ENCODE results near the gene KIF12.

The KIF12 gene

DNA sequence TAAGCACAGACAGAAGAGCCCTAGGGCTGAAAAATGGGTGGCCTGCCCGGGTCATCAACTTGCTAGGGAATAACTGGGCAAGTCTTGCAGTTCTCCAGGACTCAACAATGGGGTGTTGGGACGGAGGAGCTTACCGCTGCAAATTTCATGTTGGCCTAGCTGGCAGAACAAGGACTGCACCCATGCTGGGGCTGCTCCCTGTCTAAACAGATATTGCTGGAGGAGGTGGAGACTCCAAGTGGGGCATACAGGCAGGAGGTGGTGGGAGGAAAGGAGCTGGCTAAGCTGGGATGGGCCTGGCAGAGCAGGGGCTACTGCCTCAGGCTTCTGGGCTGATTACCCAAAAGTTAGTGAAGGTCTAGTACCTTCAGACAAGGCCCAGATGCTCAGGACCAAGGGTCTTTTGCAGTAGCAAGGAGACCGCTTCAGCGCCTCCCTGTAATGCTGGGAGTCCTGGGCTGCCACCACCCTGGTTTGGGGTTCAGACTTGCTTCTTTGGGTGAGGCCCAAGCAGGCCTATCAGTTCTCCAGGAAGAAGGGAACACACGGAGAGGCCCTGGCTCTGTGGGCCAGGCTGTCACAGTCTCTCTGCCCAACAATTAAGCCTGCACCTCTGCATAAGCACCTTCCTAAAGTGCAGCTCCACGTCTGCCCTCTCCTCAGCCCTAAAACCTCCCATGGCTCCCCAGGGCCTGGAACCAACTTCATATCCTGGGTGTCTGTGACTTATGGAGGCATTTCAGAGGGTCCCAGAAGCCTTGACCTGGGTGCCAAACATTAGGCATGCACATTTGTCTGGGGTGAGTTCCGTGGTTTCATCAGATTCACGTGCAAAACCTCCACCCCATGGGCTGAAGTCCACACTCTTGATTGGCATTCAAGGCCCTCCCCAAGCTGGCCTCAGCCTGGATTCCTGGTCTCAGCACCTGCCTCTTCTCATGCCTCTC is 24.2 kb upstream of the KIF12 start:
- in situ Hi-C loops (cut with MboI; ENCODE audit: low sequenced_read_pairs), result no loop called here

DNA sequence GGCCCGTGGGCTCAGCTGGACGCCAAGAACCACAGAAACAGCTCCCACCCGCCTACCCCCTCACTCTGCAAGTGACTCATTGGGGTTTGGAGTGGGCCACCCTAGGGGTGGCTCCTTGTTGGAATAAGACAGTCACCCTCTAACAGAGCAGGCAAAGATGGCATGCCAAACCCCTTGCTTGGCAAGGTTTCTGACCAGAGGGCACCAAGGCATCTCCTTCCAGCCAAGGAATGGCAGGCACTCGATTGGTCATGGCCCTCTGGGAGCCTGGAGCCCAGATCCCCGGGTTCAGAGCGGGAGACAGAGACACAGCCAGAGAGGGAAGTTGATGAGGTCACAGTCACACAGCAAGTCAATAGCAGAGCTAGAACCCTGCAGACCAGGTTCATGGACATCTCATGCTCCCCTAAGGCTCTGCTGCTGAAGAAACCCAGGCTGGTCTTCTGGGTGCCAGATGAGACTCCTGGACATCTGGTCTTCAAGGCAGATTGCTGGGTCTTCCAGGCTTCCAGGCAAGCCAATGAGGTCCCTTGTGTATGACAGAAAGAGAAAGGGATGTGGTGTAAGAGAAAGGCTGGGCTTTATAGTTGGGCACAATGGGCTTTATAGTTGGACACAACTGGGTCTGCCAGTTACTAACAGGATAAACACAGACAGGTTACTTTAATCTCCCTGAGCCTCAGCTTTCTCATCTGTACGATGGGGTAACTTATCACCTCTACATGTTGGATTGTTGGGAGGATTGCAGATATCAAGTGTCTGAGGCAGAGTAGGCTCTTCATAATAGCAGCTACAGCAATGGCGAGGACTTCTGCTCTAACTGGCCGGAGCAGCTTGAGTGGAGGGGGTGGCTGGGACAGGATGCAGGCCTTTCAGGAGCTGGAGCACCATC is 23.3 kb upstream of the KIF12 start:
- in situ Hi-C loops (cut with MboI; ENCODE audit: low sequenced_read_pairs), result no loop called here

DNA sequence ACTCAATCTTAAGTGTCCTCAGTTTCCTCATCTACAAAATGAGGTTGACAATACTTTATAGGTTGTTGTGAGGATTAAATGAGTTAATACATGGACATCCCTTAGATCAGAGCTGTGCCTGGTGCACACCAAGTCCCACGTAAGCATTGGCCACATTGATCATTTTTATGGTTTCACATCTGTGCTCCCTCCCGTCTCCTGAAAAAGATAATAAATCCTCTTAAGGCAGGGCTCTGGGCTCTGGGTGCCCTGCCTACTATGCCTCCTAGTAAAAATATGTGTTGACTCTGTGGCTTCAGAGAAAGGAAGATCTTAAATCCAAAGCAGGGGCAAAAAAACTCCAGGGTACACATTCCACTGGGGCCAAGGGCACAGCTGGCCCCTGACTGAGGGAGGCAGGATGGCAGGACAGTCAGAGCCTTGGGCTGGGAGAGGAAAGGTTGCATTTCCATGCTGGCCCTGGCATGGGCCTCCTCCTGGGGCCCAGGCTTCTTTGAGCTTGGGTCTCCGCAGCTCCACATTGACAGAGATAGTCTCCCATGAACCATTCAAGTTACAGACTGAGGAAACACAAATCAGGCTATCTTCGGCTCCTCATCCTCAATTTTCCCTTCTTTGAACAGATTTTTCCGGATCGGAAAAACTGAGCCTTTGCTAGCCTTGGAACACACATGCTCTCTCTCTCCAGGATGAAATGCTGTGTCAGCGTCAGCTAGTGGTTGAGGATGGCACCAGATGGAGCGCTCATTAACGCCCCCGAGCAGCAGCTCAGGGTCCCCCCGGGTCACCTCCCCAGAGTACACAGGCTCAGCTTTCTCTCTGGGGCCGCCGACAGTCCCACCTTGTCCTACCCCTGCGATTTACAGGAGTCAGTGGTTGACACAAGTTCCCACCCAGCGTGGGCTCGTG is 22.4 kb upstream of the KIF12 start:
- in situ Hi-C loops (cut with MboI; ENCODE audit: low sequenced_read_pairs), result no loop called here

DNA sequence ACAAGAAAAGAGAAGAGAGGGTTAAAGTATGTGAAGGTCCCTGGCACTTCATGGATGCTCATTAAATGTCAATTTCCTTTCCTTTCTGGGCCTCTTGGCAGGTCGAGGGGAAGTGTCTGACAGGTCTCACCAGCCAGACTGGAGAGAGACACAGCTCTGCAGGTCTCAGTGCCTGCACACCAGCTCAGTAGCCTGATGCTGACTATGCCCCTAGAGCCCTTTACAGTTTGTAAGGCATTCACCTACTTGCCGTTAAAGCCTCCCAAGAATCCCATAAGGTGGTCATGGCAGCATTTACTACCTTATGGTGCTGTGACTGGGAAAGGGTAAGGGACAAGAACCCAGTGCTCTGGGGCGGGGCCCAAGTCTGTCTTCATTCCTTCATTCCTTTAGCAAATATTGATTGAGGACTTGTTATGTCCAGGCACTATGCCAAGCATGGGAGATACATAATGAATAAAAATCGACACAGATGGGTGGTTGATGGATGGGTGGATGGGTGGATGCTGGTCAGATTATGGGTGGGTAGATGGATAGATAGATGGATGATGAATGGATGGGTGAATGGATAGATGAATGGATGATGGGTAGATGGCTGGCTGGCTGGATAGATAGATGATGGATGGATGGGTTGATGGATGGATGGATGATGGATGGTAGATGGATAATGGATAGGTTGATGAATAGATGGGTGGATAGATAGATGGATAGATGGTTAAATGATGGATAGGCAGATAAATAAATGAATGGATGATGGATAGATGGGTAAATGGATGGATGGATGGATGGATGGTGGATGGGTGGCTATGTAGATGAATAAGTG is 21.3 kb upstream of the KIF12 start:
- in situ Hi-C loops (cut with MboI; ENCODE audit: low sequenced_read_pairs), result no loop called here

DNA sequence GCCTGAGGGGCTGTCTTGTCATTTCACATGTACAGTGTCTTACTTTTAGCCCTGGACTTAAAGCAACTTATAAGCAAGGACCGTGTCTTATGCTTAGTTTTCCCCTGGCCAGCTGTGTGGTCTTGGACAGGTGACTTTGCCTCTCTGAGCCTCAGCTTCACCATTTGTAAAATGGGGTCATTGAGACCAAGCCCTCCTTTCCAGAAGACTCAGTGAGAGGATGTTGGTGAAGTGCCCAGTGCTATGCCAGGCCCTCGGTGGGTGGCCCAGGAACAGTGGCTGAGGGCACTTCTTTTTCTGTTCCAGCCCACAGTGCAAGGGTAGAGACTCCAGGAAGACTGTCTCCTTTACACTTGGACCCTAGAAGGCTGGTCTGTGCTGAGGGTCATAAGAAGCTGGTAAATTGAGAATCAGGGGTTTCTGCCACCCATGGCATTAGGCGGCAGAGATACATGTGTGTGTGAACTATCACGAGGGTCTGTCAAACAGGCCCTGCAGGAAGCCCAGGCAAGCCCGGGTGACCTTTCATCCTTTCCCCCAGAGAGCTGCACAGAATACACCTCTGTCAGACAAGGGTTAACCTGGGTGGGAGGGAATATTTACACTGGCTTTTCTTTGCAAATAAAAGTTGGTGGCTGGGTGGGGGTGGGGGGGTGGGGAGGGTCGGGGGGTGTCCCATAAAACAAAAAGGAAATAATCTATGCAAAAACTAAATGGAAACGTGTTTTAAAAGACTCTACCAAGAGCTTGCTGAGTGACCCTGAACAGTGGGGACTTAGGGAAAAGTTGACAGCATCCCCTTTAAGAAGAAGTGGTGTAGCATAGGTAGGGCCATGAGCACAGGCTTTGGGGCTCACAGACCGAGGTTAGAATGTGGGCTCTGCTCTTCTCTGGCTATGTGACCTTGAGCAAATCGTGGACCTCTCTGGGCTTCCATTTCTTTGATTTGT is 20.4 kb upstream of the KIF12 start:
- in situ Hi-C loops (cut with MboI; ENCODE audit: low sequenced_read_pairs), result no loop called here

DNA sequence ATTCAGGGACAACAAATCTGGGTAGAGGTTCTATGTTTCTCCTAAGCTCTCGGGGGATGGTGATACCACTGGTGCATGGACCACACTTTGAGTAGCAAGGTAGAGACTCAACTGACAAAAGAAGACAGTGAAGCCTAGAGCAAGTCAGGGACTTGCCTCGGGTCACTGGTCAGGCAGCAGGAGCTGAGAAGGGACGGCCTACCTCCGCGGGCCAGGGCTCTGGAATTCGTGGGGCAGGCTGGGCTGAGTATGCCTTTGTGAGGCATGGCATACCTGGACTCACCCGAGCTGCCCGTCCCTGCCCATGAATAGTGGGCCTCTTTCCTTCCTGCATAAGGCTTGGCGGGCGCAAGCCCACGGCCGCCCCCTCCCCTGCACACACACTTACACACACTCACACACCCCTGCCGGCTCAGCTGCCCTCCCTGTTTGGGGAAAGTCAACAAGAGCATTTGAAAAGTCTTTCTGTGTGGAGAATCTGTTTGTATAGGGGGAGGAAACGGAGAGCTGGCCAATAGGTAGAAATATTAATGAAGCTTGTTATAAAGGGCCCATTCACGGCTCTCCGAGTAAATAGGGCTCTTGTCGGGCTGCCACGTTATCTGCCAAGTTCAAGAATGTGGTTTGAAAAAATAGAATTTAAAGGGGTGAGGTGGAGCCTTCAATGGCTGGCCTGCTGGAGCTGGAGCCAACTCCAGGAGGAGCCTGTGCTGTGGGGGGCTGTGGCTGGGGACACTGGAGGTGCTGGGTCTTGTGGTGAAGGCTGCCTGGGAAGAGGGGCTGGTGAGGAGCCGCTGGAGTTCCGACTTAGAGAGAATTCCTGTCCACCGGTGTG is 19.1 kb upstream of the KIF12 start:
- in situ Hi-C loops (cut with MboI; ENCODE audit: low sequenced_read_pairs), result no loop called here

DNA sequence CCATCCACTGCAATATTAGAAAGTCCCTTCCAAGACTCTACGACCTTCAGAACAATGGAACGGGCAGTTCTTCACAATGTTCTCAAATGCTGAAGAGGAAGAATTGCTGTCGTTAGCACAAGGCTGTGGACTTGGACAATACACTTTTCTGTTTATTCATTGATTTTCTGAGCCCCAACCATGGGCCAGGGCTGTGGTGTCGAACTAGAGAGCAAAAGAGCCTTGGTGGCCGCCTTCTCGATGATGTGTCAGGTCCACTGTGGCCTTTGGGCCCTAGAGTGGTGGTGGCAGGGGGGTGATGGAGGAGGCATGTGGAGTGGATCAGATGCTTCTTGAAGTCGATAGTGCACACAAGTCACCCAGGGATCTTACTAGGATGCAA is 18.5 kb upstream of the KIF12 start:
- in situ Hi-C loops (cut with MboI; ENCODE audit: low sequenced_read_pairs), result no loop called here

DNA sequence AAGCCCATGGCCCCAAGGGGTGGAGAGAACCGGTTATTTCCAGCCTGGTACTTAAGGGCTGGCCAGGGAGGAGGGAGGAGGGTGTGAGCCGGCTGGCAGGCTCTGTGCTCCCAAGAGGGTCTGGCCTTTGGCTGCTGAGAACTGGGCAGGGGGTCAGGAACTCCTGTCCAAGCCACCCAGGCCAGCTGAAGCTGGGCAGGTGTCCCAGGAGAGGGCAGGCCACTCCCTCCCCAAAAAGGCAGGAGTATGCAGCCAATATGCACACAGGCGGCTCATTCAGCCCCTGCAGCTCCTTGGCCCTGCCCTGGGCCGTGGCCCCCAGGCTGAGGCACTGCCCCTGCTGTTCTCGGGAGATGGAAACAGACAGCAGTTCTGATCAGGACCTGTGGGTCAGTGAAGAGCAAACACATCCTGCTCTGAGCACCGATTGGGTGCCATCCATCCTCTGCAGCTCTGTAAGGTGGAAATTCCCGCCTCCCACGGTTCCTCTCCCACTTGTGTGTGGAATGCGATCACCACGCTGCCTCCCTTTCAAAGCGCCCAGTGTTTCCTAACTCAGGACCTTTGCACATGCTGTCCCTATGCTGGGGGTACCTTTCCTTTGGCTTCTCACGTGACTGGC is 17.1 kb upstream of the KIF12 start:
- in situ Hi-C loops (cut with MboI; ENCODE audit: low sequenced_read_pairs), result no loop called here

DNA sequence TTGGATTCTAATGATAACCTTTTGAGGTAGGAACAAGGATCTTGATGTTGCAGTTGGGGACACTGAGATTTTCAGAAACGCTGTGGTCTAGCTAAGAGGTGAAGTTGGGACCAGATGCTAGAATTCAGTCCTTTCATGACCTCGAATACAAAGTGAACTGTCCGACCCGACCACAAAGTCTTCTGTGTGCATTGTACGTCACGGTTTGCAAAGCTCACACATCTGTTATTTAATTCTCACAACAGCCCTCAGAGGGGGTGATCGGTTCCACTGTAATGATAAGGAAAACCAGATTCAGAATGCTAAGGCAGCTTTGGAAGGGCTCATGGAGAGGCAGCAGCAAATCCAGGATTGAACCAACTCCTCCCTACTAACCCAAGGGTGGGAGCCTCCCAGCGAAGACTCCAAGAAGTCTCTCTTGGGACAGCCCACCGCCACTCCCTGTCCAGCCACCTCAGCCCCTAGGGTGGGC is 16.6 kb upstream of the KIF12 start:
- in situ Hi-C loops (cut with MboI; ENCODE audit: low sequenced_read_pairs), result no loop called here

DNA sequence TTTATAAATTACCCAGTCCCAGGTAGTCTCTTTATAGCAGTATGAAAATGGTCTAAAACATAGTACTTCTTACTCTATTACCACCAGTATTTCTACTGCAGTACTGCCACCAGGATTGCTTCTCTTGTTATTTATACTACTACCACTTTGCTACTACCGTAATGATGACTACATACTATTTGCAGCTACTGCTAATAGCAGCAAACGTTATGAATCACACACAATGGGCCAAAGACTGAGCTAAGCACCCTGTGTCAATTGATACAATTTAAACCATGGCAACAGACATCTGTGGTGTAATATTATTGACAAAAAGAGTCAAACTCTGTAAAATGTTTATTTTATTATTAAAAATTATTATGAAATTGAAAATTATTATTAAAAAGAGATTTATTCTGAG is 15.3 kb upstream of the KIF12 start:
- in situ Hi-C loops (cut with MboI; ENCODE audit: low sequenced_read_pairs), result no loop called here

DNA sequence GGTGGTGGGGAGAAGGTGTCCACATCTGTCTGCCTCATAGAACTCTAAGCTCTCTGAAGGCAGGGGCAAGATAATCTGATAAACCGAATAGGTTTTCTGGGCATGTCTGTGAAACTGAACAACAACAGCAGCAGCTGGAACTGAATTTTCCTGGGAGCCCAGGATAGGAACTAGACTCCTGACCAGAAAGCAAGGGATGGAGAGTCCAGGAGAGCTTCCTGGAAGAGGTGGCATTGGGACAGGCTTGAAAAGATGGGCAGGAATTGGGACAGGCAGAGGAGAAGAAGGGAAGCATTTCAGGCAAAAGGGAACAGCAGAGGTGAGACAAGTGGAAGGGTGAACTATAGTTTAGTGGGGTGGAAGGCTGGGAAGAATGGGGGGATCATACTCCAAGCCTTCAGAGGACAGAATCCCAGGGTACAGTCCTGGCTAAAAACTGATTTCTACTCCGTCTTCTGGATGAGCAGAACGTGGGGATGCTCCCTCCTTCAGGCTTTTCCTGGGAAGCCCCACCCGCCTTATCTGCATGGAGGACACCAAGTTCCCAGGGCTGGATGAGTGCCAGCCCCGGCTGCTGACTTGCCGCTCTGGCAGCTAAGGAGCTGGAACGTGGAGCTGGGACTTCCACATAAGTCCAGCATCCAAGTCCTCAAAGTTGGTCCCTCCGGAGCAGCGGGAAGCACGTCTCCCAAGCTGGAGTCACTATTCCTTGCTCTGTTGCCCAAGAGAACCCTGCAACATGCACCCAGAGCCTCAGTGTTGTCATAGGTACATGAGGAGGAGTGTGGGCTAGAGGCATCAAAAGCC is 13.9 kb upstream of the KIF12 start:
- in situ Hi-C loops (cut with MboI; ENCODE audit: low sequenced_read_pairs), result no loop called here

DNA sequence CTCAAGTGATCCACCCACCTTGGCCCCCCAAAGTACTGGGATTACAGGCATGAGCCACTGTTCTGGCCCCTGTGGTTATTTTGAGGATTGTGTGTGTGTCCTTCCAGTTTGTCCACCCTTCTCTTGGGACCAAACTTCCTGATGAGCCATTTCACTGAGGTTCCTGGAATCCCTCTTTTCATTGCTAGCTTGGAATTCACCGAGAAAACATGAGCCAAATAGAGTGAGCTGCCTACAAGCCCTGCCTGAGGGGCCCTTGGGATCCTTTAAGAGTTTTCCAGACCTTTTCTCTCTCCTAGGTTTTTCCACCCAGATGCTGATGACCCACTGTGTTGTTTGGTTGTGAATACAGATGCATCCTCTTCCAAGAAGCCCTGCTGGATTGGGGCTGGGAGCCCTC is 13.2 kb upstream of the KIF12 start:
- in situ Hi-C loops (cut with MboI; ENCODE audit: low sequenced_read_pairs), result no loop called here

DNA sequence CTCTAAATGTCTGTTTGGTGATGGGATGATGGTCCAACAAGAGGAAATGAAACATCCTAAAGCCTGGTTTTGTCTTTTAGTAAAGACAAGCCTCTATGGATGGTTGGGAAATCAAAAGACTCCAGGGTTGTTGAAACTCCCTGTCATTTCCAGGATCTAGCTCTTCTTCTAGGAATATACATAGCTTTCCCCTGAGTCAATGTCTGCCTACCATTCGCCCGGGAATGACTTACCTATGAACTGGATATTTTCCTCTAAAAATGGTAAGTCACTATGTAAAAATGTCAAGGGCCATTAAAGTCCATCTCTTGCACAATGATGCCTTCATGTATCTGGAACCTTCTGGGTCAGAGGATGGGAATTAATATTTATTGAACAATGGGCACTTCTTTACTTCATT is 11.1 kb upstream of the KIF12 start:
- in situ Hi-C loops (cut with MboI; ENCODE audit: low sequenced_read_pairs), result no loop called here

DNA sequence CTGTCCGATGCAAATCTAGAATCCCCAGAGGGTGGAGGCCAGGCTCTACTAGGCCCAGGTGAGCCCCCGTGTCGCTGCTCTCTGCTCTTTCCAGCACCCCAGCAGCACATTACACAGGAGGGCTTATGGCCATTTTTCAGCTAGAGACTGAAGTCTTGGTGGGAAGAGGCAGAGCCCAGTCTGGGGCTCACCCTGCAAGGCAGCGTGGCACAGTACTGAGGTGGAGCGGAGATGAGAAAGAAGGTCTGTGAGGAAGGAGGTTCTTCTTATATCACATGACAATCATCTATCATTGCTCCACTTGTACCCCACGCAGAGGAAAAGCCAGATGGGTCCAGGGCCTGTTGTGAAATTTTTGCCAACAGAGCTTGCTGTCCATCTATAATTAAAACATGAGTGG is 10.0 kb upstream of the KIF12 start:
- in situ Hi-C loops (cut with MboI; ENCODE audit: low sequenced_read_pairs), result no loop called here

DNA sequence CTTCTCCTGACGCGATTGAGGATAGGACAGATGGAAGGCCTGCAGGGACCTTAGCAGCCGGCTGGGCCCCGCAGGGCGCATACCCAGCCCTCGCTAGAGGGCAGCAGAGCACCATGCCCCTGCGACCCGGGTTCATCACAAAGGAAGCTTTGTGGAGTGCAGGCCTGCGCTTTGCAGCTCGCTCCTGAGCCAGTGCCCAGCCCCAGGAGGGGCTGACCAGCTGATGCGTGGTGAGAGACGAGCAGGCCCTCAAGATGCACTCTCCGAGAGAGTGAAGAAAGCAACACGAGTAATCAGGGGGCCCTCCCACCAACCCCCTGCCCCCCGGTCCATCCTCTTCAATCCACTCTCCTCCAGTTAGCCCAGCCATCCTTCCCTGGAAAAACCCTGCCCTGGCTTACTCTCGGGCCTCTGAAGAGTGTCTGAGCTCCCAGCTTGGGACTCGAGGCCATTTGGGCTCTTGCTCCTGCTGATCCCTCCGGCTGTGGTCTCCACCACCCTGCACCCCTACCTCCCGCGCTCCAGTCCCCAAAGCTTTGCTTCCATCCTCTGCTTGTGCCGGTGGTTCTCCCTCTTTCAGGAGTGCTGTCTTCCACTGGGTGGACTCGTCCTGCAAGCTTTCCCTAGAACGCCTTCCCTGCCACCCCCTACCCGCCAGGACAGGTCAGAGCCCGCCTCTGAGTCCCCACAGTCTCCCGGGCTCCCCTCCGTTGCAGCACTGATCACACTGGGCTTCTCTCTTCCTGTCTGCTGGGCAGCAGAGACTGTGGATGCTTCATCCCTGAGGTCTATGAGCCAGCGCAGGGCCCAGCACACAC is 9.1 kb upstream of the KIF12 start:
- in situ Hi-C loops (cut with MboI; ENCODE audit: low sequenced_read_pairs), result no loop called here

Data from HL-60/S4 treated with phorbol 12-myristate 13-acetate at 8.2 ng/mL for 4 days and 3 days (cell line).